GM19467 (cell line): ENCODE data around the gene ASIC4.

Experiments used
- ATAC-seq: cut with Tn5 transposase; IDR thresholded peaks from one replicate; pipeline ENCODE4 v1.9.1; 2021; ENCODE audit warnings: mild to moderate bottlenecking, moderate library complexity; ENCODE audit not compliant: unreplicated experiment

The ASIC4 gene

GRCh38 chr2:219512524-219513216 lies 1.6 kb upstream of the ASIC4 start:
- ATAC-seq = no peak

DNA sequence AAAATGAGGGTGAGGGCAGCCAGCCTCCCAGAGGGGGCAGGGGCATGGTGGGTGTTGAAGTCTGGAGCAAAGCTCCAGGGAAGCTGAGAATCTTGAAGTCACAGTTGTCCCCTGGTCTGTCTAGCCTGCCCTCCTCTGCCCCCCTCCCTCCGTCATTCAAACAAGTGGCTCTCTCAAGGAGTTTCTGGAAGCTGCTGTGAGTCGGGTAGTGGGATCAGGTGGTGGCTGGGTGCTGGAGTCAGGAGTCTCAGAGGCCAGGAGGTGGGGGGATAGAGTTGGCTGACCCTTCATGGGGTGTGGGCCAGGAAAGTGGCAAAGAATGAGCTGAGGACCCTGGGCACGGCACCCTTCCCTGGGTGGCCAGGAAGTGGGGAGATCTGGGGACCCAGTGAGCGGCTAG lies 495 bp upstream of the ASIC4 start:
- no peak for ATAC-seq

DNA sequence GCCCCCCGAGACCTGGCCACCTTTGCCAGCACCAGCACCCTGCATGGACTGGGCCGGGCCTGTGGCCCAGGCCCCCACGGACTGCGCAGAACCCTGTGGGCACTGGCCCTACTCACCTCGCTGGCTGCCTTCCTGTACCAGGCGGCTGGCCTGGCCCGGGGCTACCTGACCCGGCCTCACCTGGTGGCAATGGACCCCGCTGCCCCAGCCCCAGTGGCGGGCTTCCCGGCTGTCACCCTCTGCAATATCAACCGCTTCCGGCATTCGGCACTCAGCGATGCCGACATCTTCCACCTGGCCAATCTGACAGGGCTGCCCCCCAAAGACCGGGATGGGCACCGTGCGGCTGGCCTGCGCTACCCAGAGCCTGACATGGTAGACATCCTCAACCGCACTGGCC lies 554 bp downstream of the ASIC4 start:
- ATAC-seq = no peak

- no peak for ATAC-seq
These were observed 1.8 kb downstream of the ASIC4 start for GRCh38 chr2:219515874-219516629.

DNA sequence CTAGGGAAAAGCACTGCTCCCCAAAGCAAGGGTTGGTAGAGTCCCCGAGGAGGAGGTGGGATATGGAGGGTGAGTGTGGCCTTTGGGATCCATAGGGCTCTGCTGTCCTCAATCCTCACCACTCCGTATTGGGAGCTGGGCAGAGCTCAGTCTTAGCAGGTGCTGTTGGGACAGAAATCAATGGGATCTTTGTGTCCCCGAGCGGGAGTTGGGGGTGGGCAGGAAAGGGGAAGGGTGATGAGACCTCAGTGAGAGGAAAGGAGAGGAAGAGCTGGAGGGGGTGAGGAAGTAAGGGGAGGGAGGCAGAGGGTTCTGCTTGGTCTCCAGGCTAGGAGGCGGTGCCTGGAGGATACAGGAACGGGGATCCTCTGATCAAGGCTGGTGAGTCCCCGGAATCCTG lies 2.6 kb downstream of the ASIC4 start:
- ATAC-seq = no peak

GRCh38 chr2:219517954-219518778 lies 3.9 kb downstream of the ASIC4 start:
- ATAC-seq = no peak

- ATAC-seq = no peak
These were observed 5.2 kb downstream of the ASIC4 start for GRCh38 chr2:219519526-219519916.

GRCh38 chr2:219520079-219520478 lies 5.8 kb downstream of the ASIC4 start:
- no peak for ATAC-seq

- no peak for ATAC-seq
These were observed 7.0 kb downstream of the ASIC4 start for GRCh38 chr2:219521066-219521880.

GRCh38 chr2:219522111-219523030 lies 8.1 kb downstream of the ASIC4 start:
- no peak for ATAC-seq

DNA sequence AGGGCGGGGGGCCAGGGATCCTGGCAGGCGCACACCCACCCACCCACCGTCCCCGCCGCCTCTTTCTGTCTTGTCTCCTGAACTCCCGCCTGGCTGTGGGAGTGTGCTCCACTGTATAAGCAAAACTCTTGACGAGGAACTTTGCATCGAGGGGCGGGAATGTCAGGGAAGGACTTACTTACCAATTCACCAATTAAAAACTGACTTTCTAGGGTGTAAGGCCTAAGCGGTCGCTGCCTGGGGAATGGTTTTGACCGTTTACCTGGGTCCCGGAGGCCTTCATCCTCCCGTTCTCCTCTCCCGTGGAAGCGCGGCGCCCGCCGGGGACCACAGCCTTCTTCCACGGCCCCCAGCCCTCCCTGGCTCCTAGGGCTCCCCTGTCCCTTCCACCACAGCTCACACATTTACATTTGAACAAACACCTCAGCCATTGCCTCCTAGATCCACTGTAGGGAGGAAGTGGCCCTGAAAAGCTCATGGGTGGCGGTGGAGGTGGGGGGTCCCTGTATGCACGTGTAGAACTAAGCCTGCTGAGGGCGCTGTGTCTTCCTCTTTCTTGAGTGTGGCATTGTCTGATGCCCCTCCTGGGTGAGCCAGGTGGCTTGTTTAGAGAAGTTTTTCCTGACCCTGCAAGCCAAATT lies 8.9 kb downstream of the ASIC4 start:
- ATAC-seq = no peak

- ATAC-seq = no peak
These were observed 10.5 kb downstream of the ASIC4 start for GRCh38 chr2:219524817-219525216.

GRCh38 chr2:219525533-219526232 lies 11.4 kb downstream of the ASIC4 start:
- ATAC-seq = no peak

- no peak for ATAC-seq
These were observed 12.2 kb downstream of the ASIC4 start for GRCh38 chr2:219526320-219527075.

DNA sequence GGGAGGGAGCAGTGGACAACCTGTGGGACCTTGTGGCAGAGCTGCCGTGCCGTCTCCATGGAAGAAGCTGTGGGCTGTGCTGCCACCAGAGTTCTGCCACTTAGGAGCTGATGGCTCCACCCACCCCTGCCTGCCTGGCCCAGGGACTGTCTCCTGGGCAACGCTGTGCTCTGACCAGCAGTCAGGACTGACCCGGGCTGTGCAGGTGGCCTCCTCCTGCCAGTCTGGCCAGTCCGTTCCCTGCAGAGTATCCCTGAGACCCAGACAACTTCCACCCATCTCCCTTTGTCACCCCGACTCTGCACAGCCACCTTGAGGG lies 12.8 kb downstream of the ASIC4 start:
- no peak for ATAC-seq

GRCh38 chr2:219527472-219527871 lies 13.2 kb downstream of the ASIC4 start:
- ATAC-seq = no peak

DNA sequence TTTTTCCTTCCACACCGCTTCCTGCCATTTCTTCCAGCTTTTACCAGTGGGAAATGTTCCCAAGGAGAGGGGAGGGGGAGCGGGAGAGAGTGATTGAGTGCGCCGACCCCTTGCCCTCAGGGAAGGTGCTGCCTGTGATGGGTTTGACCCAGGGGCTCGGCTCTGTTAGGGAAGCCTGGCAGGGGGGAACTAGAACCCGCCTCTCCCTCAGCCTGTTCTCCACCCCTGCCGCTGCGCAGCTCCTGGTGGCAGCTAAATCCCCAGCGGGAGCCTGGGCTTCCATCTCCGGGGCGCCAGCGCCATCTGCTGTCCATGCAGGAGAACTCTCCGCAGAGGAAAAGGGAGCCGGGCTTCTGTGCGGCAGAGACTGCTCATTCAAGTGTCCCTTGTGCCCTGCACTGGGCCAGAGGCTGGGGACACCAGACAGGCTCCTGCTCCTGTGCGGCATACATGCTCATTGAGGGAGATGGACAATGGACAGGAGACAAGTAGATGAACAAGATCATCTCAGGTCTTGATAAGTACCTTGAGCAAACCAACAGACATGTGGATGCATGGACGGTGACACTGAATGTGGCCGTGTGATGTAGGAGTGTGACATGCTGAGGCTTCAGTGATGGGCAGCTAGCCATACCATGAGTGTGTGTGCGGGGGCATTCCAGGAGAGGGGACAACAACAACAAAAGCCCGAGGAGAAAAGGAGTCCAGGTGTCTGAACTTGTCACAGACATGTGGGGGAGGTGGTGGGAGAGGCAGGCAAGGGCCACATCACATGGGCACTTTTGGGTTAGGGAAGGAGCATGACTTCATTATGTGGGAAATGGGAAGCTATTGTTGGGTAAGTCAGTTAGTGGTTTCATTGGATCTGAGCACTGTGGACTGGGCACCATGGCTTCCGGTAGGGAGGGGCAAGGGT lies 16.0 kb downstream of the ASIC4 start:
- peak; percentile 84 for ATAC-seq
